GM20000 (cell line): Measurements from ENCODE around the gene PNP.

Source experiments
- DNase-seq: peaks from one replicate; pipeline ENCODE4 v3.0.0; 2012; ENCODE audit warnings: low spot score
- CTCF ChIP-seq: IDR thresholded peaks from 2 replicates; pipeline ENCODE4 v1.5.1; 2012; ENCODE audit warnings: mild to moderate bottlenecking, control low read depth; ENCODE audit errors: extremely low read depth, missing control alignments

Gene PNP

DNA sequence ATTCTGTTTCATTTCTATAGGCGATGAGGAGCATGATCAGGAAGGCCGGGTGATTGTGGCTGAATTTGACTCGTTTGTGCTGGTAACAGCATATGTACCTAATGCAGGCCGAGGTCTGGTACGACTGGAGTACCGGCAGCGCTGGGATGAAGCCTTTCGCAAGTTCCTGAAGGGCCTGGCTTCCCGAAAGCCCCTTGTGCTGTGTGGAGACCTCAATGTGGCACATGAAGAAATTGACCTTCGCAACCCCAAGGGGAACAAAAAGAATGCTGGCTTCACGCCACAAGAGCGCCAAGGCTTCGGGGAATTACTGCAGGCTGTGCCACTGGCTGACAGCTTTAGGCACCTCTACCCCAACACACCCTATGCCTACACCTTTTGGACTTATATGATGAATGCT lies 12.2 kb upstream of the PNP start:
- no peak for TF ChIP-seq CTCF
- DNase-seq: no peak

DNA sequence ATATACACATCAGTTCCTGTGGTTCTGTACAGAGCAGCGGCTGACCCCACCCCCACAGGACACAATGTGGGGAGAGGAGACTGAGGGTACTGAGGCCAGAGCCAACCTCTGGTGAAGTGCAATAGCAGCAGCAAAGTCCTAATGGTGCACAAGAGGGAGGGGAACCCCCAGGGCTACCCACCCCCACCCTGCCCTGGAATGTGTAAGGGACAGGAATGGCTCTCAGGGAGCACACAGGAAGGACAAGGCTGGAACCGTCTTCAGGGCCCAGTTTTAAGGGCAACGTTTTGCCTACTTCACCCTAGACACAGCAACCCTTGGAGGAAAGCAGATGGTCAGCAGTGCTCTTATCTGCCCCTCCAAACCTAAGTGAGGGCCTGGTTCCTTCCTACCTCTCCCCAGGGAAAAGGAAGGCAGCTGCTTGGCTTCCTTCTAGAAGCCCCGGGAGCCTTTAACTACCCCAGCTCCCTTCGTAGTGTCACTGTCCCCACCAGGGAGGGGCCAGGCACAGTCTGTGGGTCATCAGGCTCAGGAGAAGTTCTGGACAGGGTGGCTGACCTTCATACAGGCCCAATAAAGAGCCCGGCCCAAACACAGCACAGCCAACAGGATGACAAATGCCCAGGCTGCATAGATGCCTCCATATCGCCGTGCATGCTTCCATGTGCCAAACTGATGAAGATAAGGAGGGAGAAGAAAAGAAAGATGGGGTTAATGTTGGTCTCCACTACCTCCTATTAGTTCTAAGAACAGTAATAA lies 11.0 kb upstream of the PNP start:
- DNase-seq: no peak

GRCh38 chr14:20460458-20461224 lies 8.6 kb upstream of the PNP start:
- no peak for TF ChIP-seq CTCF
- peak; percentile 28 for DNase-seq

More for the DNA sequence above, 11.0 kb upstream of the PNP start:
- no peak for TF ChIP-seq CTCF

GRCh38 chr14:20461225-20462141 lies 7.7 kb upstream of the PNP start, which contains the start of gene PIP4P1:
TSS of gene PIP4P1 (minus strand) at chr14:20461434. CDS start at chr14:20461325, 109 bp downstream.
- TF ChIP-seq CTCF: no peak

GRCh38 chr14:20468764-20469241 lies 403 bp upstream of the PNP start:
- no peak for TF ChIP-seq CTCF
- no peak for DNase-seq

More at GRCh38 chr14:20461225-20462141, 7.7 kb upstream of the PNP start, which contains the start of gene PIP4P1:
- peak; percentile 94 for DNase-seq

DNA sequence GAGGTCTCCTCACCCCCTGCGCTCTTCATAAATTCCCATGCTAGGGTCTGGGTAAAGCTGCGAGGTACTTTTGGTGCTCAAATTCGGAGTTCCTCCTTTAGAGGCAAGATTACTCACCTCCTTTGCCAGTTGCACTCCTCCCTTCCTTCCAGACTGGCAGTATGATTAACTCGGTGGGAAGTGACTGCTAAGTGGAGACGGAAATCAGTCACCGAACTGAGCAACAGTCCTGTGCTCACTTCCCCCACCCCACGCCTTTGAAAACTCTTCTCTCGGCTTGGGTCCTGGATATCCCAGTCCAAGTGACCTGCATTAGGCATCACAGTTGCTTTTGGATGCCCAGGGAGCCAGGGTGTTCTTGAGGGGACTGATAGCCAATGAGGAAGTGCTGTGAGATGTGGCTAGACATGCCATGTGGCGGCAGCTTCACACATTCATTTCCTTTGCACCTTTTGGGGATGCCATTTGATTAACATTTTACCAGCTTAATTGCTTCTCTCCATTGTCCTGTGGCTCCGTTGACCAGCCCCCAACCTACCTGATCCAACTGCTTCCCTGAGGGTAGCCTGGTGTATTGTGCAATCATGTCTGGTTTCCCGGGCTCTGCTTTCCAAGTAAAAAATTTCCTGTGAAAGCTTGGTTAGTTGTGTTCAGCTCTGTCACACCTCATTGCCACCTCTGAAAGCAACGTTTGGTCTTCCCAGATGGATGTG lies 840 bp downstream of the PNP start:
- peak; percentile 30 for DNase-seq

More for the DNA sequence above, 840 bp downstream of the PNP start:
- no peak for TF ChIP-seq CTCF
